Esophagus muscularis mucosa (tissue), 4 donors: ENCODE measurements around the gene TSPAN11. TPM values are rescaled to one million over a fixed set of nuclear protein-coding genes. Genes with fewer than 3 reads are reported as not detected.

Experiments used
- DNase-seq: peaks from one replicate; pipeline ENCODE4 v3.0.0-alpha.2; 2017; ENCODE audit errors: extremely low spot score
- H3K27ac ChIP-seq, 4 donors: fragments of 200-600 bp; sonication (generic); replicated peaks in 1 of 4; 1 replicate in 3 of 4; 2 replicates in 1 of 4; pipeline ENCODE4 v1.5.1; 2016 to 2019; ENCODE audit warnings: mild to moderate bottlenecking in 1 of 4
- H3K27me3 ChIP-seq, 4 donors: fragments of 200-600 bp; sonication (generic); one replicate each; pipeline versions ENCODE4 v1.5.1 to v1.6.0; 2016 to 2019
- H3K36me3 ChIP-seq, 4 donors: fragments of 200-600 bp; sonication (generic); one replicate each; pipeline ENCODE4 v1.5.1; 2016 to 2019
- H3K4me1 ChIP-seq, 4 donors: fragments of 200-600 bp; sonication (generic); one replicate each; pipeline ENCODE4 v1.5.1; 2016 to 2019
- H3K4me3 ChIP-seq, 4 donors: fragments of 200-600 bp; sonication (generic); 1 replicate in 2 of 4; 2 replicates in 2 of 4; pipeline ENCODE4 v1.5.1; 2016 to 2019; ENCODE audit warnings: mild to moderate bottlenecking in 4 of 4, moderate library complexity in 1 of 4
- H3K9me3 ChIP-seq, 4 donors: fragments of 200-600 bp; sonication (generic); 1 replicate in 3 of 4; 2 replicates in 1 of 4; pipeline ENCODE4 v1.5.1; 2016 to 2019
- EP300 ChIP-seq: sonication (generic); formaldehyde crosslinking; IDR thresholded peaks from one replicate; pipeline ENCODE4 v1.6.1; 2017; ENCODE audit warnings: antibody characterized with exemption
- POLR2A ChIP-seq: fragments of 450-650 bp; IDR thresholded peaks from one replicate; pipeline ENCODE4 v1.6.1; 2017; ENCODE audit warnings: antibody characterized with exemption, moderate library complexity, mild to moderate bottlenecking, low read depth
- POLR2AphosphoS5 ChIP-seq, 2 donors: sonication (generic); formaldehyde crosslinking; IDR thresholded peaks; one replicate each; pipeline ENCODE4 v1.6.1; 2017; ENCODE audit warnings: antibody characterized with exemption in 2 of 2
- WGBS: methylation state at CpG from one replicate; pipeline ENCODE4 v1.1.5; 2018; 5-methylcytosine and 5-hydroxymethylcytosine counted together
- intact Hi-C: fragments of 100-400 bp; cut with DNase I; formaldehyde crosslinking; loops from one replicate; pipeline ENCODE4 v1.15.1; 2023
- total RNA-seq, 4 donors: library from RNA; depleted of rRNA; stranded (reverse); fragments of >200 nt; gene quantifications; one replicate each; pipeline versions ENCODE4 v1.1.0 to v1.2.1, GENCODE V29; 2016
- TF ChIP-seq, protein P1 (sequence below), 3 experiments: fragments of 200-600 bp in 2 of 3; fragments of 450-650 bp in 1 of 3; sonication (generic) in 2 of 3; IDR thresholded peaks; one replicate each; pipeline ENCODE4 v1.5.1; 2017 to 2019; ENCODE audit warnings: antibody characterized with exemption in 3 of 3, mild to moderate bottlenecking in 2 of 3, moderate library complexity in 1 of 3

TSPAN11 gene
- total RNA-seq, 4 donors from 2014 or later, result 5.8 to 20.9 (median 12.7) TPM

DNA sequence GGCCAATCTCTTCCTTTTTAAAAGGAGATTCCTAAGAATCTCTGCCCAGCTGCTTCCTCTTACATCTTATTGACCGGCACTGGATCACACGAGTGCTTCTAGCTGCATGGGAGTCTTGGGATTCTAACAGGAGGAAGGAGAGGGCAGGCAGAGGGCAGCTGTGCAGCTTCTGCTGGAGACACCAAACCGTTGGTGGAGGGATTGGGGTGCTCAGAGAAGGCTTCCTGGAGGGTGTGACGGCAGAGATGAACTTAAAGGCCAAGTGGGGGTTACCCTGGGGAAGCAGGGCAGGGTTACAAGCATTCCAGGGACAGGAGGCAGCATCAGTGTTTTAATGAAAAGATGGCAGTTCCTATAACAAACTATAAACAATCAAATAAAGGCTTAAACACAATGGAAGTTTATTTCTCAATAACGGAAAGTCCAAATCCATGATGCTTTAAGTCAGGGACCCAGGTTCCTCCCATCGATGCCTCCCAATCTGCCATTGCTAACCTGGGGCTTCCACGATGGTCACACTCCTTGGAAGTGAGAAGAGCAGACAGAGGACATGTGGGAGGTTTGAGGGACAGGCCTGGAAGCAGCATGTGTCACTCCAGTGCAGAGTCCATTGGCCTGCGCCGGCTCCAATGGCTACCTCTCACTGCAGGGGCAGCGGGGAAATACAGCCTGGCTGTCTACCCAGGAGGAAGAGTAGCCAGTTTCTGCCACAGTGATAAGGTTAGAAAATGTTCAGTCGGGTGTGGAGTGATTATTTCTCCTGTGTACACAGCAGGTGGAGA lies 94.0 kb downstream of the TSPAN11 start:
- Histone ChIP-seq H3K27me3 (no peaks in the 10 kb centered on the region), H3K27ac (no peak overlapping the region), H3K4me1 (no peaks in the 10 kb centered on the region), H3K9me3 (no peaks in the 10 kb centered on the region), H3K4me3 (no peak overlapping the region), H3K36me3 (no peaks in the 10 kb centered on the region)
- WGBS, result 79% methylated on average over 8 of the region's 11 CpGs
- intact Hi-C loops, result no loop called here
- TF ChIP-seq, protein P1, sequence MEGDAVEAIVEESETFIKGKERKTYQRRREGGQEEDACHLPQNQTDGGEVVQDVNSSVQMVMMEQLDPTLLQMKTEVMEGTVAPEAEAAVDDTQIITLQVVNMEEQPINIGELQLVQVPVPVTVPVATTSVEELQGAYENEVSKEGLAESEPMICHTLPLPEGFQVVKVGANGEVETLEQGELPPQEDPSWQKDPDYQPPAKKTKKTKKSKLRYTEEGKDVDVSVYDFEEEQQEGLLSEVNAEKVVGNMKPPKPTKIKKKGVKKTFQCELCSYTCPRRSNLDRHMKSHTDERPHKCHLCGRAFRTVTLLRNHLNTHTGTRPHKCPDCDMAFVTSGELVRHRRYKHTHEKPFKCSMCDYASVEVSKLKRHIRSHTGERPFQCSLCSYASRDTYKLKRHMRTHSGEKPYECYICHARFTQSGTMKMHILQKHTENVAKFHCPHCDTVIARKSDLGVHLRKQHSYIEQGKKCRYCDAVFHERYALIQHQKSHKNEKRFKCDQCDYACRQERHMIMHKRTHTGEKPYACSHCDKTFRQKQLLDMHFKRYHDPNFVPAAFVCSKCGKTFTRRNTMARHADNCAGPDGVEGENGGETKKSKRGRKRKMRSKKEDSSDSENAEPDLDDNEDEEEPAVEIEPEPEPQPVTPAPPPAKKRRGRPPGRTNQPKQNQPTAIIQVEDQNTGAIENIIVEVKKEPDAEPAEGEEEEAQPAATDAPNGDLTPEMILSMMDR (IDR thresholded peaks at IDR 0.05), result no peak
- TF ChIP-seq POLR2A (no peak), EP300 (no peak), POLR2AphosphoS5 (IDR thresholded peaks at IDR 0.05) (no peak)
- DNase-seq, result no peak

DNA sequence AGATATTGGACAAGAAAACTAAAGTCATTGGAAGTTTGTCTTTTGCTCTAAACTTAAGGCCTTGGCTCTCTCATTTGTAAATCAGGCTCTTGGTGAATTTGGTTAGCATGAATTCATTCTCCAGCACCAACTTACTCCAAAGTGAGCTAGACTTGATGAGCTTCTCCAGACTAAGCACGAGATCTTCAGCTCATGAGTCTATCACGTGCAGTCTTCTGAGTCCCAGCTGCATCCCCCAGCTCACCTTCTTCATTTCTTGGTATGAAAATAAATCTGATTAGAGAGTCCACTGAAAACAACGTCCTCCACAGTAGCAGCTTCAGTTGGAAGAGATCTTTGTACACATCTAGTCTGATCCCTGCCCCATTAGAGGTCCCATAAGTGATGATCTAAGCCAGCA lies 94.6 kb downstream of the TSPAN11 start:
- Histone ChIP-seq H3K27me3 (no peaks in the 10 kb centered on the region), H3K4me3 (no peak overlapping the region), H3K36me3 (no peaks in the 10 kb centered on the region), H3K9me3 (no peaks in the 10 kb centered on the region), H3K27ac (no peak overlapping the region), H3K4me1 (no peaks in the 10 kb centered on the region)
- no peak for DNase-seq
- WGBS, result 84% methylated on average over 3 of the region's 3 CpGs
- intact Hi-C loops, result no loop called here
- TF ChIP-seq POLR2AphosphoS5 (IDR thresholded peaks at IDR 0.05) (no peak), POLR2A (no peak), EP300 (no peak)
- TF ChIP-seq, protein P1 (IDR thresholded peaks at IDR 0.05), result no peak

DNA sequence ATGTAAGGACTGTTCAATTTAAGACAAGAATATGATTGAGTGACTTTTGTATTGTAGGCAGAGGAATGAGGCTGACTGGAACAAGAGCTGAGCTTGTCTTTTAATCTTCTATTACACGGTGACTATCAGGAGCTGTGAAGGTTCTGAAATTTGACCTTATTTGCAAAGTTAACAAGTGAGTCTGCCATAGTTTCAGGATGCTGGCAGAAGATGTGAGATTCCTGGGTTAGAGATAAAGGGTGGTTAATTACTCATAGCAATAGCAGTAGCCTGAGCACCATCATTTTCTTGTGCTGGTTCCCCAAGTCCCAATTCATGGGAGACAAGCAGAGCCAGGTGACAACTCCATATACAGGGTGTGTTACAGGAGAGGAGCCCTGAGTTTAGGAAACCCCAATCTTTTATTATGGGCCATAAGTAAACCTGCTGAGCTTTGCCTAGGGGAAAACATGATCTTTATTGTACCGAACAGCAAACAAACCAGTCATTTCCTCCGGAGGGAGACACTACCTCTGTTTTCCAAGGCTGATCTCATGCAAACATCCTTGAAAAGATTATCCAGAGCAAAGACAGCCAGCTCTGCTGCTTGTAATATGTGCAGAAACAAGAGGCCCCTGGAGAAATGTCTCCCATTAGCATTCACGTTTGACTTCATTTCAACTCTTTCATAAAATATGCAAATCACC lies 95.4 kb downstream of the TSPAN11 start:
- Histone ChIP-seq H3K4me1 (no peaks in the 10 kb centered on the region), H3K36me3 (no peaks in the 10 kb centered on the region), H3K27ac (no peak overlapping the region), H3K27me3 (no peaks in the 10 kb centered on the region), H3K4me3 (no peak overlapping the region), H3K9me3 (no peaks in the 10 kb centered on the region)
- WGBS, result 78% methylated on average over 4 of the region's 4 CpGs
- intact Hi-C loops, result no loop called here
- TF ChIP-seq EP300 (no peak), POLR2A (no peak), POLR2AphosphoS5 (IDR thresholded peaks at IDR 0.05) (no peak)
- TF ChIP-seq, protein P1 (IDR thresholded peaks at IDR 0.05), result no peak
- DNase-seq, result no peak

DNA sequence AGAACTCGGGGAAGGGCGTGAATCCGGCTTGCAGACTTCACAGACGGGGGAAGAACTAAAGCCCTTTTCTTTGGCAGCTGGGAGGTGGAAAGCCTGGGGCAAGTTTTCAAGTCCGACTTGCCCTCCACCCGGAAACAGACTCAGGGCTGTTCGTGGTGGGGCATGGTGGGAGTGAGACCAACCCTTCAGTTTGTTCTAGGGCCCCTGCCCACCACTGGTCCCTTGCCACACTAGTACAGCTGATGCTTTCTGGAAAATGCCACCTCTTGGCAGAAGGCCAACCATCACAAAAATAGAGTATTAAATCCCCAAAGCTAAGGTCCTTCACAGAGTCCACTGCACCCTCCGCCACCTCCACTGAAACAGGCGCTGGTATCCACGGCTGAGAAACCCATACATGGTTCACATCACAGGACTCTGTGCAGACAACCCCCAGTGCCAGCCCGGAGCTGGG lies 96.8 kb downstream of the TSPAN11 start:
- intact Hi-C loops, result no loop called here
- TF ChIP-seq POLR2A (no peak), EP300 (no peak), POLR2AphosphoS5 (IDR thresholded peaks at IDR 0.05) (no peak)
- TF ChIP-seq, protein P1 (IDR thresholded peaks at IDR 0.05), result no peak
- no peak overlapping the region for H3K4me3 ChIP-seq
- no peaks in the 10 kb centered on the region for H3K27me3 ChIP-seq
- WGBS, result 84% methylated on average over 10 of the region's 11 CpGs
- no peaks in the 10 kb centered on the region for H3K9me3 ChIP-seq
- H3K27ac ChIP-seq, result no peak overlapping the region
- no peak for DNase-seq
- H3K4me1 ChIP-seq, result no peaks in the 10 kb centered on the region
- no peaks in the 10 kb centered on the region for H3K36me3 ChIP-seq
